Measurements from ENCODE around the gene GIGYF2.

DNA sequence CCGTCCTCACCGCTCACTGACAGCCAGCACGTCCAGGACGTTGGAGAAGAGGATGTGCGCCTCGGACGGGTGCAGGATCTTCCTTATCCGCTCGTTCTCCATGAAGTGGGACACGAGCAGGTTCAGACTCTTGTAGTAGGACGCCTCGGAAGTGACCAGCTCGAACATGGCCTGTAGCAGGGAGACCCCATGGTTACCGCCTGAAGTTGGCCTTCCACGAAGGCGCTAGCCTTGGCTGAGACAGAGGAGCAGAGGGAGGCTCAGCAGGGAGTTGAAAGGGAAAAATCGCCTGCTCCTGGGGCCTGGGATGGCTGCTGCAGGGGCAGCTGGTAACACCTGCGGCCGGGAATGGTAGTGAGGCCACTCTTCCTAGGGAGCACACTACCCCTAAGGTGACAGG, 197.6 kb downstream of the GIGYF2 start:
- TF ChIP-seq CTCF (conservative IDR thresholded peaks at IDR 0.05 in 1 of 2, IDR thresholded peaks at IDR 0.05 in 1 of 2; ENCODE audit: extremely low read depth in 1 of 2, insufficient read depth in 1 of 2, low read depth in 1 of 2, low read length in 2 of 2), result no peak
- TF ChIP-seq EZH2 (IDR thresholded peaks at IDR 0.05; ENCODE audit: borderline replicate concordance, low read length), result no peak
